Thyroid gland (tissue), 4 donors: ENCODE measurements around the gene IL37. TPM values are rescaled to one million over a fixed set of nuclear protein-coding genes. Genes with fewer than 3 reads are reported as not detected.
A peak's percentile ranks its signal among the peaks of the same experiment; 100 is the strongest.

ENCODE experiments used
- DNase-seq, 2 donors: peaks; one replicate each; pipeline ENCODE4 v3.0.0-alpha.2; 2019
- H3K27ac ChIP-seq, 3 donors: fragments of 200-600 bp; sonication (generic); 1 replicate in 2 of 3; 2 replicates in 1 of 3; pipeline ENCODE4 v1.5.1; 2016 to 2019; ENCODE audit warnings: mild to moderate bottlenecking in 1 of 3, moderate library complexity in 1 of 3
- H3K27me3 ChIP-seq: fragments of 200-600 bp; sonication (generic); one replicate; pipeline ENCODE4 v1.5.1; 2019
- H3K36me3 ChIP-seq, 2 donors: fragments of 200-600 bp; sonication (generic); one replicate each; pipeline ENCODE4 v1.5.1; 2016 to 2019
- H3K4me1 ChIP-seq, 2 donors: fragments of 200-600 bp; sonication (generic); one replicate each; pipeline ENCODE4 v1.5.1; 2017 to 2019
- H3K4me3 ChIP-seq, 3 donors: fragments of 200-600 bp; sonication (generic); replicated peaks in 1 of 3; 1 replicate in 2 of 3; 2 replicates in 1 of 3; pipeline ENCODE4 v1.5.1; 2016; ENCODE audit warnings: mild to moderate bottlenecking in 1 of 3
- H3K9me3 ChIP-seq: fragments of 200-600 bp; sonication (generic); one replicate; pipeline ENCODE4 v1.5.1; 2017
- POLR2A ChIP-seq, 2 donors: fragments of 450-650 bp; IDR thresholded peaks; one replicate each; pipeline ENCODE4 v1.6.1; 2017; ENCODE audit warnings: antibody characterized with exemption in 2 of 2, mild to moderate bottlenecking in 2 of 2, moderate library complexity in 1 of 2
- WGBS, 2 donors: methylation state at CpG; one replicate each; pipeline ENCODE4 v1.1.5; 2017; 5-methylcytosine and 5-hydroxymethylcytosine counted together
- intact Hi-C: fragments of 100-400 bp; cut with DNase I; formaldehyde crosslinking; loops from one replicate; pipeline ENCODE4 v1.15.1; 2023
- total RNA-seq, 4 donors: library from RNA; depleted of rRNA; stranded (reverse); fragments of >200 nt; gene quantifications; one replicate each; pipeline ENCODE4 v1.2.3, GENCODE V29; 2016
- TF ChIP-seq, protein P1 (sequence below), 6 experiments: fragments of 200-600 bp in 3 of 6; fragments of 450-650 bp in 3 of 6; sonication (generic) in 3 of 6; IDR thresholded peaks; one replicate each; pipeline ENCODE4 v1.5.1; 2016 to 2019; ENCODE audit warnings: antibody characterized with exemption in 6 of 6, mild to moderate bottlenecking in 2 of 6, inconsistent platforms in 1 of 6, moderate library complexity in 1 of 6

The IL37 gene
- total RNA-seq, 4 donors from 2014 or later: not detected

DNA sequence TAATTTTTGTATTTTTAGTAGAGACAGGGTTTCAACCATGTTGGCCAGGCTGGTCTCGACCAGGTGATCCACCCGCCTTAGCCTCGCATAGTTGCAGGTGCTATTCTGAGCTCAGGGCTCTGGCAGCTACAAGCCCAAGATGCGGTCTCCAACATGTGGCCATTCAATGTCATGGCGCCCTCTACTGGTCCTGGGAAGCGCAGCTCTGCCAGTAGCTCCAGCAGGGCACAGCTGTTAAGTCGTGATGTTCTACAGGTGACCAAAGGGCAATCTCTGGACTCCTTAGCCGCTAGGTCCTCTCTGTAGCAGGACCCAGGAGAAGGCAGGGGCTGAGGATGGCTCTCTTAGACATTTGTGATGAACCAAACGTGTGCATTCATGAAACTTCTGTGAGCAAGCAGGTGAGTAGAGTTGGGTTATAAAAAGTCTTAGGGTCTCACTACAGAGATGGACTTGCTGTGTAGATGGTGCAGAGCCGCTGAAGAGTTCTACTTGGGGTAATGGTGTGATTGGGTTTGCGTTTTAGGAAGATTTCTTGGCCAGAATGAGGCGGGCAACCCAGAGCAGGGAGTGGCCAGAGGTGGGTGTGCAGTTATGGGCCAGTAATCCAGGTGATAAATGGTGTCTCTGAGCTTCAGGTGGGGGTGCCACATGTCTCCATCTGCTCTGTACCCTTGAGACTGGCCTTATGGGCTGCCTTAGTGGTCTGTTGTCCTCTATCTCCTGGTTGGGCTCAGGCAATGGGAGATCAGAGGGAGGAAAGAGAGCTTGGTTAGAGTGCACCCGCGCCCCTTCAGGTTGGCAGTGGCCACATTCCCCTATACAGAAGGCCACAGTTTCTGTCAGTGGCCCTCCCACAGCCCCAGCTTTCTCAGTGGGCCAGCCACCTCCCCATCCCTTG, 31.0 kb downstream of the IL37 start:
- 29 to 38% methylated on average over 9 to 14 of the region's 14 CpGs for WGBS, 2 donors
- H3K36me3 ChIP-seq: no peaks in the 10 kb centered on the region
- H3K4me1 ChIP-seq: peaks cover 0 to 5% of the 10 kb centered on the region in 2 donors
- H3K27ac ChIP-seq: no peak overlapping the region
- intact Hi-C loops: loop anchor here (10.0 kb wide), 1 partner anchor 197 kb away; no protein-coding TSS in a partner anchor
- peak; percentile 73 to 76 for DNase-seq
- H3K9me3 ChIP-seq: no peaks in the 10 kb centered on the region
- no peak overlapping the region for H3K4me3 ChIP-seq
- TF ChIP-seq, protein P1, sequence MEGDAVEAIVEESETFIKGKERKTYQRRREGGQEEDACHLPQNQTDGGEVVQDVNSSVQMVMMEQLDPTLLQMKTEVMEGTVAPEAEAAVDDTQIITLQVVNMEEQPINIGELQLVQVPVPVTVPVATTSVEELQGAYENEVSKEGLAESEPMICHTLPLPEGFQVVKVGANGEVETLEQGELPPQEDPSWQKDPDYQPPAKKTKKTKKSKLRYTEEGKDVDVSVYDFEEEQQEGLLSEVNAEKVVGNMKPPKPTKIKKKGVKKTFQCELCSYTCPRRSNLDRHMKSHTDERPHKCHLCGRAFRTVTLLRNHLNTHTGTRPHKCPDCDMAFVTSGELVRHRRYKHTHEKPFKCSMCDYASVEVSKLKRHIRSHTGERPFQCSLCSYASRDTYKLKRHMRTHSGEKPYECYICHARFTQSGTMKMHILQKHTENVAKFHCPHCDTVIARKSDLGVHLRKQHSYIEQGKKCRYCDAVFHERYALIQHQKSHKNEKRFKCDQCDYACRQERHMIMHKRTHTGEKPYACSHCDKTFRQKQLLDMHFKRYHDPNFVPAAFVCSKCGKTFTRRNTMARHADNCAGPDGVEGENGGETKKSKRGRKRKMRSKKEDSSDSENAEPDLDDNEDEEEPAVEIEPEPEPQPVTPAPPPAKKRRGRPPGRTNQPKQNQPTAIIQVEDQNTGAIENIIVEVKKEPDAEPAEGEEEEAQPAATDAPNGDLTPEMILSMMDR (IDR thresholded peaks at IDR 0.05): peak; percentile 48 to 81 (median 62)
- no peak for TF ChIP-seq POLR2A (IDR thresholded peaks at IDR 0.05)
- no peaks in the 10 kb centered on the region for H3K27me3 ChIP-seq

DNA sequence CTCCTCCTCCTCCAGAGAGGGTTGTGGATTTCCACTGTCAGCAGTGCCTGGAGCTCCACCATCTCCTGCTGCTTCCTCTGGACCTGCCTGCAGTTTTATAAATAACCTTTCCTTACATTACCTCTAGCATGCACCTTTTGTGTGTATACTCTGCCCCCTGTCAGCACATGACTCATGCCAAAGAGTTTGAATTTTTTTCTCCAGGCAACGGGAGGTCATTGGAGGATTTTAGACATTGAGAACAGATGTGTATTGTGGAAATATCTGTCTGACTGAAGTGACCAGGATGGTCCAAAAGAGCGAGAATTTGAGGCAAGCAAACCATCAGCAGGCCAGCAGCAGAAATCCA, 31.7 kb downstream of the IL37 start:
- no peak for TF ChIP-seq POLR2A (IDR thresholded peaks at IDR 0.05)
- TF ChIP-seq, protein P1 (IDR thresholded peaks at IDR 0.05): no peak
- intact Hi-C loops: loop anchor here (10.0 kb wide), 1 partner anchor 198 kb away; no protein-coding TSS in a partner anchor
- Histone ChIP-seq H3K4me1 (peaks cover 0 to 5% of the 10 kb centered on the region in 2 donors), H3K27me3 (no peaks in the 10 kb centered on the region), H3K36me3 (no peaks in the 10 kb centered on the region), H3K27ac (no peak overlapping the region), H3K9me3 (no peaks in the 10 kb centered on the region), H3K4me3 (no peak overlapping the region)
- 69 to 70% methylated on average over 2 of the region's 2 CpGs for WGBS, 2 donors
- DNase-seq: no peak

DNA sequence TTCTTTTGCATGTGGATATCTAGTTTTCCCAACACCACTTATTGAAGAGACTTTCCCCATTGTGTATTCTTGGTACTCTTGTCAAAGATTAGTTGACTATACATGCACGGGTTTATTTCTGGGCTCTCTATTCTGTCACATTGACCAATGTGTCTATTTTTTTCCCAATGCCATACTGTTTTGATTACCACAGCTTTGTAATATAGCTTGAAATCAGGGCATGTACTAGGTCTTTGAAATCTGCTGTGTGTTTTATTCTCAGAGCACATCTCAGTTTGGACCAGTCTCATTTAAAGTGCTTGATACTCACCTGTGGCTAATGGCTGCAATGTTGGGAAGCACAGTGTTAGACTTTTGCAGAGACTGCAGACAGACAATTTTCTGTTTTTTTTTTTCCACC, 34.0 kb downstream of the IL37 start:
- DNase-seq: no peak
- Histone ChIP-seq H3K27me3 (no peaks in the 10 kb centered on the region), H3K36me3 (no peaks in the 10 kb centered on the region), H3K4me3 (no peak overlapping the region), H3K9me3 (no peaks in the 10 kb centered on the region), H3K27ac (no peak overlapping the region), H3K4me1 (no peaks in the 10 kb centered on the region)
- intact Hi-C loops: loop anchor here (10.0 kb wide), 1 partner anchor 200 kb away; no protein-coding TSS in a partner anchor
- TF ChIP-seq, protein P1 (IDR thresholded peaks at IDR 0.05): no peak
- no peak for TF ChIP-seq POLR2A (IDR thresholded peaks at IDR 0.05)
- WGBS, 2 donors: 83 to 86% methylated on average over 1 of the region's 1 CpG

DNA sequence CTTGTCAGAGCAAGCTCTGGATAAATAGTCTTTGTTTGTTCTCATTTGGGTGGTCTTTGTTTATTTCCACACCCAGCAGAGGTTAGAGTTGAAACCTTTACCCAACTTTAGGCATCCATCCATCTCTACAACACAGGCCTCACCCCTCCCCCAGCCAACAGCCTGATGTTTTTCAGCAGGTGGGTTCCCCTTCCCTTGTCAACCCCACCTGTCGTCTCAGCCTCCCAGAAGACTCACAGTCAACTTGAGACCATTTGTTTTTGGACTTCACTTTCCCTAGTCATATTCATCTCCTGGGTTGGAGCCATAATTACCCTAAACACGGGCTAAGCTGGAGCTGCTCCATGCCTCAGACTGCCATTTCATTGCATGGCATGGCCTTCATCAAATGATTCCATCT, 35.1 kb downstream of the IL37 start:
- Histone ChIP-seq H3K9me3 (no peaks in the 10 kb centered on the region), H3K36me3 (no peaks in the 10 kb centered on the region), H3K27ac (no peak overlapping the region), H3K27me3 (no peaks in the 10 kb centered on the region), H3K4me3 (no peak overlapping the region), H3K4me1 (no peaks in the 10 kb centered on the region)
- 79 to 82% methylated on average over 2 of the region's 2 CpGs for WGBS, 2 donors
- intact Hi-C loops: loop anchor here (10.0 kb wide), 1 partner anchor 201 kb away; no protein-coding TSS in a partner anchor
- DNase-seq: no peak
- TF ChIP-seq POLR2A (IDR thresholded peaks at IDR 0.05): no peak
- TF ChIP-seq, protein P1 (IDR thresholded peaks at IDR 0.05): no peak

- 31 to 40% methylated on average over 2 of the region's 2 CpGs for WGBS, 2 donors
- H3K9me3 ChIP-seq: no peaks in the 10 kb centered on the region
- DNase-seq: no peak
- no peaks in the 10 kb centered on the region for H3K36me3 ChIP-seq
- intact Hi-C loops: loop anchor here (10.0 kb wide), 1 partner anchor 203 kb away; no protein-coding TSS in a partner anchor
- no peak for TF ChIP-seq POLR2A (IDR thresholded peaks at IDR 0.05)
- TF ChIP-seq, protein P1 (IDR thresholded peaks at IDR 0.05): no peak
- H3K4me3 ChIP-seq: no peak overlapping the region
- no peaks in the 10 kb centered on the region for H3K27me3 ChIP-seq
- H3K4me1 ChIP-seq: no peaks in the 10 kb centered on the region
- H3K27ac ChIP-seq: no peak overlapping the region
These were observed 36.4 kb downstream of the IL37 start for GRCh38 chr2:112947374-112947773.
